ENCODE measurements around the gene DPP10. TPM values are rescaled to one million over a fixed set of nuclear protein-coding genes. Genes with fewer than 3 reads are reported as not detected.

DPP10 gene
- total RNA-seq, 4 donors from 2014 or later: 1.9 to 8.3 (median 2.9) TPM

GRCh38 chr2:114534116-114535084, 92.0 kb downstream of the DPP10 start:
- no peak for DNase-seq
- no peak overlapping the region for H3K27ac ChIP-seq
- TF ChIP-seq, protein P1, sequence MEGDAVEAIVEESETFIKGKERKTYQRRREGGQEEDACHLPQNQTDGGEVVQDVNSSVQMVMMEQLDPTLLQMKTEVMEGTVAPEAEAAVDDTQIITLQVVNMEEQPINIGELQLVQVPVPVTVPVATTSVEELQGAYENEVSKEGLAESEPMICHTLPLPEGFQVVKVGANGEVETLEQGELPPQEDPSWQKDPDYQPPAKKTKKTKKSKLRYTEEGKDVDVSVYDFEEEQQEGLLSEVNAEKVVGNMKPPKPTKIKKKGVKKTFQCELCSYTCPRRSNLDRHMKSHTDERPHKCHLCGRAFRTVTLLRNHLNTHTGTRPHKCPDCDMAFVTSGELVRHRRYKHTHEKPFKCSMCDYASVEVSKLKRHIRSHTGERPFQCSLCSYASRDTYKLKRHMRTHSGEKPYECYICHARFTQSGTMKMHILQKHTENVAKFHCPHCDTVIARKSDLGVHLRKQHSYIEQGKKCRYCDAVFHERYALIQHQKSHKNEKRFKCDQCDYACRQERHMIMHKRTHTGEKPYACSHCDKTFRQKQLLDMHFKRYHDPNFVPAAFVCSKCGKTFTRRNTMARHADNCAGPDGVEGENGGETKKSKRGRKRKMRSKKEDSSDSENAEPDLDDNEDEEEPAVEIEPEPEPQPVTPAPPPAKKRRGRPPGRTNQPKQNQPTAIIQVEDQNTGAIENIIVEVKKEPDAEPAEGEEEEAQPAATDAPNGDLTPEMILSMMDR (IDR thresholded peaks at IDR 0.05): no peak
- no peak for TF ChIP-seq POLR2A (IDR thresholded peaks at IDR 0.05)
- H3K36me3 ChIP-seq: no peaks in the 10 kb centered on the region
- H3K27me3 ChIP-seq: no peaks in the 10 kb centered on the region
- no peaks in the 10 kb centered on the region for H3K4me1 ChIP-seq
- H3K9me3 ChIP-seq: no peaks in the 10 kb centered on the region
- H3K4me3 ChIP-seq: no peak overlapping the region

DNA sequence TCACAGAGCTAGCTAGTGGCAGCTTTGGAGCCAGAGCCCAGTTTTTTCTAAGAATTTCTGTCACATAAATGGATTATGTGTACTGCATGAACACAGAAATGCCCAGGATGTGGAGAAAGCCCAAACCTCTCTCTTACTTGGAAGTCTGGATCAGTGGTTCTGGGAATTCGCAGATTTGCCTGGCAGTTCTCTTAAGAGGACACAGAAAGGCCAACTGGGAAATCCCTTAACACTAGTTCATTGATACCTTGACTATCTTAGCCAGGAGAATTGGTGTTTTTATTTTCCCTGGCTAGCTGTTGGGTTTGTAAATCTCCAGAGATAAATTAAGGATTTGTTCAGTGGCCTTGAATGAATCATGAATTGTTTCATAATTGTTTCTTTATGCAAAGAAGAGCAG, 95.3 kb downstream of the DPP10 start:
- no peaks in the 10 kb centered on the region for H3K9me3 ChIP-seq
- no peak overlapping the region for H3K27ac ChIP-seq
- no peaks in the 10 kb centered on the region for H3K36me3 ChIP-seq
- DNase-seq: no peak
- H3K4me3 ChIP-seq: no peak overlapping the region
- no peaks in the 10 kb centered on the region for H3K27me3 ChIP-seq
- TF ChIP-seq POLR2A (IDR thresholded peaks at IDR 0.05): no peak
- TF ChIP-seq, protein P1 (IDR thresholded peaks at IDR 0.05): no peak
- H3K4me1 ChIP-seq: no peaks in the 10 kb centered on the region

DNA sequence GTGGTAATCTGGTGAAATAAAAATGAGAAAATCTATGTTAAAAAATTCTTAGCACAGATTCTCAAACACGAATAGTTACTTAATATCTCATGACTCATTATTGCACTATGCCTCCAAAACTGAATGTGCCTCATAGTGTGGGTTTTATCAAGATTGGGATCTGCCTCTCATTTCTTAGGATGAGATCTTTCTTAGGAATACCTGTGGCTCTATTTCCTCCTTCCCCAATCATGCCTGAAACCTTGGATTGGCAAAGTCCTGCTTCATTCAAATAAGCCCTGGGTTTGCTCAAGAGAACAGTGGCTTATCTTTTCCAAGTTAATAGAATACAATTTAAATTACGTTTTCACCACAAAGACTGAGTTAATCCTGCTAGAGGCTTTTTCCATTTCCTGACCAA, 100.3 kb downstream of the DPP10 start:
- Histone ChIP-seq H3K27me3 (no peaks in the 10 kb centered on the region), H3K4me1 (peaks cover 0 to 9% (median 0%) of the 10 kb centered on the region in 4 donors), H3K4me3 (no peak overlapping the region), H3K36me3 (no peaks in the 10 kb centered on the region), H3K9me3 (no peaks in the 10 kb centered on the region), H3K27ac (peak overlapping the region in 3 of 4 donors; percentile 22 to 59 (median 55))
- DNase-seq: no peak
- TF ChIP-seq, protein P1 (IDR thresholded peaks at IDR 0.05): no peak
- no peak for TF ChIP-seq POLR2A (IDR thresholded peaks at IDR 0.05)

DNA sequence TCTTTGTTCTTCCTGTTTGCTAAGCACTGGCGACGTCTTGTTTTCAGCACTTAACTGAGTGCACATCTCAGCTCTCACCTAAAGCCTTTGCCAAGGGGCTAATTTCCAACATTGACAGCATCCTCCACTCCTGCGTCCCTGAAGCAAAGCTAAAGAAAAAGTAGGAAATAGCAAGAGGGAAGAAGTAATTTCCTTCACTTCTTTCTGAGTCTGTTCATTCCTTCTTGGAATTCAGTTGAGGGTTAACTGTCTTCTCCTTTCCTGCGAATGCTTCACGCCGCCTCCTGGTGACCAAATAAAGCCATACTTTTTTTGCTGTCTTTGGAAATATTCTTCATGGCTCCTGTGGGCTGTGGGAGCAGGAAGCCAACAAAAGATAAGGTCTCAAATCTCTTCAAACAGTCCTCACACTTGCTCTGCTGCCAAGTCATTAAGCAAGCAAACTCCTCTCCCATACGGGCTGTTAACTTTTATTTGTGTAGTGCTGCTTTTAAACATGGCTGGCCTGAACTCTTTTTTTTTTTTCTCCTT, 100.9 kb downstream of the DPP10 start:
- peaks cover 0 to 11% (median 0%) of the 10 kb centered on the region in 4 donors for H3K4me1 ChIP-seq
- no peaks in the 10 kb centered on the region for H3K9me3 ChIP-seq
- no peak overlapping the region for H3K4me3 ChIP-seq
- peak overlapping the region in 3 of 4 donors; percentile 22 to 59 (median 55) for H3K27ac ChIP-seq
- H3K36me3 ChIP-seq: no peaks in the 10 kb centered on the region
- DNase-seq: peak in 2 of 3 donors; percentile 49 to 54
- TF ChIP-seq, protein P1 (IDR thresholded peaks at IDR 0.05): peak in 4 of 6 experiments; percentile 7 to 65 (median 60)
- no peak for TF ChIP-seq POLR2A (IDR thresholded peaks at IDR 0.05)
- no peaks in the 10 kb centered on the region for H3K27me3 ChIP-seq

DNA sequence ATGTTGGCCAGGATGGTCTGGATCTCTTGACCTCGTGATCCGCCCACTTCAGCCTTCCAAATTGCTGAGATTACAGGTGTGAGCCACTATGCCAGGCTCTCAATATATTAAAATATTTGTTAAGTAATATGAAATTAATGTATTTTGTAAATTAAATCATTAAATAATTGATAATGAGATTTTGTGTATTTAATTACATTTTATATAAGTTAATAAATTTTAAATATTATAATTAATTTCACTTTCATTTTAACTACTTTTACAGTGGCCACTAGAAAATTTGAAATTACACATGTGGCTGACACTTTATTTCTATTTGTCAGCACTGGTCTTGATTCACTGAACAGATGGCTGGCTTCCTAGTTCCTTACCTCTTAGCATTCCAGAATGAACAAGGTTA, 102.6 kb downstream of the DPP10 start:
- Histone ChIP-seq H3K9me3 (no peaks in the 10 kb centered on the region), H3K36me3 (no peaks in the 10 kb centered on the region), H3K4me3 (no peak overlapping the region), H3K4me1 (peaks cover 0 to 11% (median 0%) of the 10 kb centered on the region in 4 donors), H3K27me3 (no peaks in the 10 kb centered on the region), H3K27ac (no peak overlapping the region)
- no peak for TF ChIP-seq POLR2A (IDR thresholded peaks at IDR 0.05)
- TF ChIP-seq, protein P1 (IDR thresholded peaks at IDR 0.05): no peak
- DNase-seq: no peak
